AG08396 (cell line): ENCODE measurements around the gene DKK3.
"Not testable (repeated sequence)": the region's sequence is repeated elsewhere in the genome, so short reads cannot be mapped to it uniquely, and the experiment has no call there.

ENCODE experiments used
- DNase-seq: peaks from one replicate; pipeline ENCODE4 v3.0.0; 2012; ENCODE audit warnings: low spot score, mixed read lengths

DKK3 gene

GRCh38 chr11:12007769-12008737 lies at the start of gene DKK3:
DKK3 (minus strand) TSS chr11:12008626; CDS start chr11:12008582, 44 bp downstream.
- peak; percentile 43 for DNase-seq

GRCh38 chr11:12057299-12057980 lies 49.0 kb upstream of the DKK3 start:
- no peak for DNase-seq

GRCh38 chr11:12056119-12056518 lies 47.7 kb upstream of the DKK3 start:
- DNase-seq = no peak

GRCh38 chr11:12053606-12054361 lies 45.4 kb upstream of the DKK3 start:
- DNase-seq = no peak

GRCh38 chr11:12052676-12053605 lies 44.5 kb upstream of the DKK3 start:
- no peak for DNase-seq

- DNase-seq = no peak
Observed at GRCh38 chr11:12051287-12051662, 42.8 kb upstream of the DKK3 start.

- DNase-seq = no peak
Observed at GRCh38 chr11:12050470-12051286, 42.3 kb upstream of the DKK3 start.

- DNase-seq = no peak
Observed at GRCh38 chr11:12048936-12049790, 40.7 kb upstream of the DKK3 start.

- no peak for DNase-seq
Observed at GRCh38 chr11:12046636-12047236, 38.3 kb upstream of the DKK3 start.

- no peak for DNase-seq
Observed at GRCh38 chr11:12045914-12046635, 37.6 kb upstream of the DKK3 start.

- DNase-seq = no peak
Observed at GRCh38 chr11:12044799-12045198, 36.4 kb upstream of the DKK3 start.

GRCh38 chr11:12043959-12044791 lies 35.7 kb upstream of the DKK3 start:
- DNase-seq = peak; percentile 77

GRCh38 chr11:12043221-12043620 lies 34.8 kb upstream of the DKK3 start:
- DNase-seq = no peak

GRCh38 chr11:12042215-12042676 lies 33.8 kb upstream of the DKK3 start:
- peak; percentile 56 for DNase-seq

- DNase-seq = not testable (repeated sequence)
Observed at GRCh38 chr11:12040719-12041118, 32.3 kb upstream of the DKK3 start.

GRCh38 chr11:12032968-12033367 lies 24.5 kb upstream of the DKK3 start:
- DNase-seq = no peak

- DNase-seq = no peak
Observed at GRCh38 chr11:12031856-12032544, 23.6 kb upstream of the DKK3 start.
